ENCODE measurements around the gene SIX3.
A peak's percentile ranks its signal among the peaks of the same experiment; 100 is the strongest.

The SIX3 gene

GRCh38 chr2:44967727-44968432 is 26.4 kb downstream of the SIX3 start:
- TF ChIP-seq GATA3 (IDR thresholded peaks at IDR 0.05; ENCODE audit: low read depth, low read length) (no peak), GATA2 (IDR thresholded peaks at IDR 0.05; ENCODE audit: low read depth, low read length) (no peak)

DNA sequence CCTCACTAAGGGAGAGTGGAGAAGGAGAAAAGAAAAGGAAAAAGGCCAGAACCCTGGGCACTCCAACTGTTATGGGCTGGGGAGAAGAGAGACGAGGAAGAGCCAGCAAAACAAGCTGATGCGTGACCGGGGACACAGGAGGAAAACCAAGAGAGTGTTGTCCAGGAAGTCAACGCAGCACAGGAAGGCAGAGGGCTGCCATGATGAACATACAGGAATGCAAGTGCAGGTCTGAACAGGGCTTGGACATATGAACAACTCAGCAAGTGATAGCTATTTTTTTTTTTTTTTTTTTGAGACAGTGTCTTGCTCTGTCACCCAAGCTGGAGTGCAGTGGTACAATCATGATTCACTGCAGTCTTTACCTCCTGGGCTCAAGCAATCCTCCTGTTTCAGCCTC is 28.4 kb downstream of the SIX3 start:
- TF ChIP-seq GATA2 (IDR thresholded peaks at IDR 0.05; ENCODE audit: low read depth, low read length) (no peak), GATA3 (IDR thresholded peaks at IDR 0.05; ENCODE audit: low read depth, low read length) (no peak)

GRCh38 chr2:44970846-44971450 is 29.4 kb downstream of the SIX3 start:
- TF ChIP-seq GATA3 (IDR thresholded peaks at IDR 0.05; ENCODE audit: low read depth, low read length), result no peak
- no peak for TF ChIP-seq GATA2 (IDR thresholded peaks at IDR 0.05; ENCODE audit: low read depth, low read length)

DNA sequence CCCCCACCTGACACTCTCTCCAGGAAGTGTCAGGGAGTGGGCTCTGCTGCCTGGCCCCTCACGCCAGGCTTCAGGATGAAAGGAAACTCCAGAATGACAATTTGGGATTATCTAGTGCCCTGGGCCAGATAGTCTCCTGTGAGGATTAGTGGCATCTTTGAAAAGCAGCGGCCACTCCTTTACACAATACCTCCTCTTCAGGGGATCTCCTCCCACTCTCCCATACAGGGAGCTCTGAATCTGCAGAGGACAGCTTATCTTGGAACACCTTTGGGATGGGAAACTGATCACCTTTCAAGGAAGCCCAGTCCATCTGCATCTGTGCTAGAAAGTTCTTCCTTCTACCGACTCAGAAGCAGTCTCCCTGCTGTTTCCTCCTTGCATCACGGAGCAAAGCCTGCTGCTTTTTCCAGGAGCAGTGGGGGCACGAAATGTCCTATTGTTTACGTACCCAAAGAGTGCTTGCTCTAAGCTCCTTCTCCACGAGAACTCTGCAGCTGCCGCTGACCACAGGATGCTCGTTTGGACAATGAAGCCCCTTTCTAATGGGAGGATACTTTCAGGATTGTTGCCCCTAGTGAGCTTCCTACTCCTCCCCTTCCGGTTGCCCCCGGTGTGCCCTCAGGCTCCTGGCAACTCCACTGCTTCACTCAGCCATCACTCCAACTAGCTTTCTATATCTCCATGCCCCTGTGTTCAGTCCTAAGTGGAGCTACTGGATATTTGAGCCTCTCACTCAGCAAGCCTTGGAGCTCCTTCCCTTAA is 31.5 kb downstream of the SIX3 start:
- TF ChIP-seq GATA2 (IDR thresholded peaks at IDR 0.05; ENCODE audit: low read depth, low read length), result no peak
- no peak for TF ChIP-seq GATA3 (IDR thresholded peaks at IDR 0.05; ENCODE audit: low read depth, low read length)

DNA sequence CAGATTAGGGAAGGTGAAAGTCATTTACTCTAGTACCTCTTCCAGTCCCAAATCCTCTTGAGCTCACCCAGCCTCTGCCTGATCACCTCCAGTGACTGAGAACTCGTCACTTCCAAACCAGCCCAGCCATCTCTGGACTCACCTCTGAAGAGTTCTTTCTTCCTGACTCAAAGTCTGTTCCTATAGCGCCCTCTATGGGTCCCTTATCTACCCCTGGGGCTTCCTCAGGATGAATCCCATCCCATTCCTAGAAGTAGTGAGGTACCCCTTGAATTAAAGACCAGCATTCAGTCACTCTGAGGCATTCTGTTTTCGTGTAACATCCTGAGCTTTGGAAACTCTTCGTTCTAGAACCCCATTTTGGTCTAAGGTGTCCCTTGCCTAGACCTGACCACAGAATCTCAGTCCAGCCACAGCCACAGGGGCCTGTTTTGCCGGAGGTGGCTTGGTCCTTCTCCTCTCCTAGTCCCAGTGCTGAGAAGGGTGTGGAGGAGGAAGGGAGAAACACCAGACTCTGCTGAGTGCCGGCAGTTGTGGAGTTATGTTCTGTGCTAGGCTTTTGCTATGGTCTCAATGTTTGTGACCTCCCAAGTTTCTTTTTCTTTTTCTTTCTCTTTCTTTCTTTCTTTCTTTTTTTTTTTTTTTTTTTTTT is 32.7 kb downstream of the SIX3 start:
- TF ChIP-seq GATA2 (IDR thresholded peaks at IDR 0.05; ENCODE audit: low read depth, low read length), result no peak

GRCh38 chr2:44975571-44976450 is 34.3 kb downstream of the SIX3 start:
- no peak for TF ChIP-seq GATA3 (IDR thresholded peaks at IDR 0.05; ENCODE audit: low read depth, low read length)
- peak; percentile 48; the same call in 1 of the 2 replicates for TF ChIP-seq GATA2 (IDR thresholded peaks at IDR 0.05; ENCODE audit: low read depth, low read length)

DNA sequence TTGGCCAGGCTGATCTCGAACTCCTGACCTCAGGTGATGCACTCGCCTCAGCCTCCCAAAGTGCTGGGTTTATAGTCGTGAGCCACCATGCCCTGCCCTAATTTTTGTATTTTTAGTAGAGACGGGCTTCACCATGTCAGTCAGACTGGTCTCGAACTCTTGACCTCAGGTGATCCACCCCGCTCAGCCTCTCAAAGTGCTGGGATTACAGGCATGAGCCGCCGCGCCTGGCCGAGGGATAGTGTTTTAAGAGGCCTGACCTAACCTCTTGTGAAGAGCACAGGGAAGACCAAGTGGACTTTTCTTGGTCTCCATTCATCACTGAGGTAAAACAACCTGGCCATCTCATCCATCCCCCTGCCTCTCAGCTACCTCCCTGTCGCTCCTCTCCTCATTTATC is 38.1 kb downstream of the SIX3 start:
- TF ChIP-seq GATA2 (IDR thresholded peaks at IDR 0.05; ENCODE audit: low read depth, low read length) (no peak), GATA3 (IDR thresholded peaks at IDR 0.05; ENCODE audit: low read depth, low read length) (no peak)

- TF ChIP-seq GATA3 (IDR thresholded peaks at IDR 0.05; ENCODE audit: low read depth, low read length) (no peak), GATA2 (IDR thresholded peaks at IDR 0.05; ENCODE audit: low read depth, low read length) (no peak)
These were observed 39.5 kb downstream of the SIX3 start for GRCh38 chr2:44980751-44981713.

GRCh38 chr2:44981714-44982108 is 40.2 kb downstream of the SIX3 start:
- TF ChIP-seq GATA2 (IDR thresholded peaks at IDR 0.05; ENCODE audit: low read depth, low read length) (no peak), GATA3 (IDR thresholded peaks at IDR 0.05; ENCODE audit: low read depth, low read length) (no peak)

DNA sequence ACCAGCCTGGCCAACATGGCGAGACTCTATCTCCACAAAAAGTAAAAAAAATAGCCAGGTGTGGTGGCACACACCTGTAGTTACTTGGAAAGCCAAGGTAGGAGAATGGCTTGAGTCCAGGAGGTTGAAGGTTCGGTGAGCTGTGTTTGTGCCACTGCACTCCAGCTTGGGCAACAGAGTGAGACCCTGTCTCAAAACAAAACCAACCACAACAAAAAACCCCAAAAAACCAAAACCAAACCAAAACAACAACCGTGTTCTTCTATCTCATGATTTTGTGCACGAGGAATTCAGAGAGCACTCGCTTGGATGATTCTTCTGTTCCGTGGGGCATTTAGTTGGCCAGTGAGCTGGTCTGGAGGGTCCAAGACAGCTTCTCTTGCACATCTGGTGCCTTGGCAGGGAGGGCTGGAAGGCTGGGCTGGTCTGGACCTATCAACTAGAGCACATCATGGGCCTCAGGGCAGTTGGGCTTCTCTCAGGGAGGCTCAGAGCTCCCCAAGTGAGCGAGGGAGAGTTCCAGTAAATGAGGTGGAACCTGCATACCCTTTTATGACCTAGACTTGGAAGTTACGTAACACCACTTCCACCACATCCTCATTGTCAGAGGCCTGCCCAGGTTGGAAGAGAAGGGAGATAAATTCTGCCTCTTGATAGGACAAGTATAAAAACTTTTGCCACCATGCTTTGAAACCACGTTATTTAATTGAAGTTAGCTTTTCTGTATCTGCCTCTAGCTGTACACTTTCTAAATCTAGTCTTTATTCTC is 42.5 kb downstream of the SIX3 start:
- TF ChIP-seq GATA2 (IDR thresholded peaks at IDR 0.05; ENCODE audit: low read depth, low read length), result no peak
- TF ChIP-seq GATA3 (IDR thresholded peaks at IDR 0.05; ENCODE audit: low read depth, low read length), result no peak

GRCh38 chr2:44989176-44989575 is 47.7 kb downstream of the SIX3 start:
- no peak for TF ChIP-seq GATA3 (IDR thresholded peaks at IDR 0.05; ENCODE audit: low read depth, low read length)
- TF ChIP-seq GATA2 (IDR thresholded peaks at IDR 0.05; ENCODE audit: low read depth, low read length), result no peak

- TF ChIP-seq GATA3 (IDR thresholded peaks at IDR 0.05; ENCODE audit: low read depth, low read length), result peak; percentile 49
- no peak; the same call in 1 of the 2 replicates for TF ChIP-seq GATA2 (IDR thresholded peaks at IDR 0.05; ENCODE audit: low read depth, low read length)
These were observed 52.9 kb downstream of the SIX3 start for GRCh38 chr2:44994377-44994776.
